CD14-positive monocyte (primary cell): ENCODE measurements around the gene RIMBP2. TPM values are rescaled to one million over a fixed set of nuclear protein-coding genes. Genes with fewer than 3 reads are reported as not detected.

Experiments used
- DNase-seq, 3 donors: peaks; one replicate each; pipeline ENCODE4 v3.0.0-alpha.2; 2011 to 2022
- H2AFZ ChIP-seq: 2 replicates; pipeline ENCODE4 v1.6.0; 2012; ENCODE audit warnings: mild to moderate bottlenecking, low read depth, low read length, inconsistent platforms; ENCODE audit not compliant: insufficient read depth, poor library complexity, severe bottlenecking
- H3K27ac ChIP-seq, 2 donors: 1 replicate in 1 of 2; 2 replicates in 1 of 2; pipeline ENCODE4 v1.5.1; 2012 to 2013; ENCODE audit warnings: low read length in 2 of 2, control low read depth in 1 of 2, inconsistent platforms in 1 of 2, low read depth in 1 of 2, mild to moderate bottlenecking in 1 of 2
- H3K27me3 ChIP-seq, 2 donors: one replicate each; pipeline versions ENCODE4 v1.6.0 to v1.6.1; 2011 to 2013; ENCODE audit warnings: low read length in 2 of 2; ENCODE audit not compliant: control insufficient read depth in 2 of 2, insufficient read depth in 2 of 2
- H3K36me3 ChIP-seq, 2 donors: replicated peaks in 1 of 2; 1 replicate in 1 of 2; 2 replicates in 1 of 2; pipeline versions ENCODE4 v1.5.1 to v1.6.1; 2012 to 2013; ENCODE audit warnings: low read length in 2 of 2, control low read depth in 1 of 2, inconsistent platforms in 1 of 2, mild to moderate bottlenecking in 1 of 2; ENCODE audit not compliant: insufficient read depth in 2 of 2, control insufficient read depth in 1 of 2
- H3K4me1 ChIP-seq, 2 donors: 1 replicate in 1 of 2; 2 replicates in 1 of 2; pipeline versions ENCODE4 v1.5.1 to v1.6.1; 2012 to 2013; ENCODE audit warnings: low read length in 2 of 2, control low read depth in 1 of 2, inconsistent platforms in 1 of 2, mild to moderate bottlenecking in 1 of 2, moderate library complexity in 1 of 2; ENCODE audit not compliant: insufficient read depth in 2 of 2, control insufficient read depth in 1 of 2
- H3K4me2 ChIP-seq: replicated peaks from 2 replicates; pipeline ENCODE3; 2012; ENCODE audit warnings: low read length, moderate library complexity, mild to moderate bottlenecking; ENCODE audit not compliant: poor library complexity, severe bottlenecking; ENCODE audit errors: extremely low read depth
- H3K4me3 ChIP-seq, 3 experiments: fragments of 200-600 bp in 1 of 3; sonication (generic) in 1 of 3; replicated peaks in 1 of 3; 1 replicate in 2 of 3; 2 replicates in 1 of 3; pipeline ENCODE4 v1.5.1; 2011 to 2013; ENCODE audit warnings: low read length in 3 of 3, mild to moderate bottlenecking in 3 of 3, control low read depth in 2 of 3, low read depth in 2 of 3, inconsistent platforms in 1 of 3, moderate library complexity in 1 of 3
- H3K79me2 ChIP-seq: 2 replicates; pipeline ENCODE4 v1.6.0; 2012; ENCODE audit warnings: mild to moderate bottlenecking, control low read depth, inconsistent platforms, low read length, moderate library complexity; ENCODE audit not compliant: insufficient read depth
- H3K9ac ChIP-seq: 2 replicates; pipeline ENCODE4 v1.6.0; 2017; ENCODE audit warnings: low read length, mild to moderate bottlenecking; ENCODE audit not compliant: insufficient read depth, poor library complexity, severe bottlenecking
- H3K9me3 ChIP-seq, 2 donors: replicated peaks in 1 of 2; 1 replicate in 1 of 2; 2 replicates in 1 of 2; pipeline versions ENCODE4 v1.5.1 to v1.6.1; 2012 to 2013; ENCODE audit warnings: low read length in 2 of 2, control low read depth in 1 of 2; ENCODE audit not compliant: control insufficient read depth in 1 of 2, insufficient read depth in 1 of 2
- H4K20me1 ChIP-seq: 2 replicates; pipeline ENCODE4 v1.6.0; 2012; ENCODE audit warnings: mild to moderate bottlenecking, low read length, control low read depth, moderate library complexity; ENCODE audit not compliant: insufficient read depth
- H3K27ac Mint-ChIP-seq, 7 donors: one replicate each; pipeline ENCODE4 v1.8.0; 2020; ENCODE audit warnings: mild to moderate bottlenecking in 7 of 7, mixed read lengths in 7 of 7, moderate library complexity in 6 of 7, inconsistent platforms in 2 of 7
- H3K27me3 Mint-ChIP-seq, 3 donors: one replicate each; pipeline ENCODE4 v1.8.0; 2021 to 2022; ENCODE audit warnings: low read depth in 3 of 3, mild to moderate bottlenecking in 3 of 3, mixed read lengths in 3 of 3, moderate library complexity in 3 of 3, inconsistent platforms in 1 of 3
- H3K36me3 Mint-ChIP-seq, 2 donors: one replicate each; pipeline ENCODE4 v1.8.0; 2020; ENCODE audit warnings: mixed read lengths in 2 of 2, inconsistent platforms in 1 of 2, mild to moderate bottlenecking in 1 of 2
- H3K4me1 Mint-ChIP-seq: one replicate; pipeline ENCODE4 v1.8.0; 2020; ENCODE audit warnings: mild to moderate bottlenecking, mixed read lengths
- H3K4me3 Mint-ChIP-seq, 2 donors: one replicate each; pipeline ENCODE4 v1.8.0; 2020; ENCODE audit warnings: mild to moderate bottlenecking in 2 of 2, mixed read lengths in 2 of 2, moderate library complexity in 1 of 2
- H3K9me3 Mint-ChIP-seq, 7 donors: one replicate each; pipeline ENCODE4 v1.8.0; 2020 to 2022; ENCODE audit warnings: mixed read lengths in 7 of 7, mild to moderate bottlenecking in 6 of 7, moderate library complexity in 6 of 7, inconsistent platforms in 2 of 7
- WGBS: methylation state at CpG from one replicate; pipeline ENCODE4 v1.1.5; 2013; ENCODE audit warnings: missing lambda C conversion rate; ENCODE audit not compliant: insufficient coverage; 5-methylcytosine and 5-hydroxymethylcytosine counted together
- intact Hi-C, 2 donors: fragments of 100-400 bp; cut with micrococcal nuclease; formaldehyde crosslinking; loops; one replicate each; pipeline versions ENCODE4 v1.15.0 to v1.15.1; 2023
- polyA plus RNA-seq, 3 donors: library from polyadenylated mRNA; depleted of rRNA in 1 of 3; unstranded in 2 of 3; stranded (reverse) in 1 of 3; fragments of 300-500 nt in 2 of 3; fragments of >200 nt in 1 of 3; fragmentation: Illumina TruSeq in 2 of 3; gene quantifications; 1 replicate in 2 of 3; 2 replicates in 1 of 3; pipeline ENCODE4 v1.2.3, GENCODE V29; 2012 to 2021
- TF ChIP-seq, protein P1 (sequence below): fragments of 200-600 bp; IDR thresholded peaks from one replicate; pipeline ENCODE4 v1.8.0; 2022; ENCODE audit warnings: antibody characterized with exemption, mild to moderate bottlenecking

The RIMBP2 gene
- polyA plus RNA-seq, 3 donors: not detected

DNA sequence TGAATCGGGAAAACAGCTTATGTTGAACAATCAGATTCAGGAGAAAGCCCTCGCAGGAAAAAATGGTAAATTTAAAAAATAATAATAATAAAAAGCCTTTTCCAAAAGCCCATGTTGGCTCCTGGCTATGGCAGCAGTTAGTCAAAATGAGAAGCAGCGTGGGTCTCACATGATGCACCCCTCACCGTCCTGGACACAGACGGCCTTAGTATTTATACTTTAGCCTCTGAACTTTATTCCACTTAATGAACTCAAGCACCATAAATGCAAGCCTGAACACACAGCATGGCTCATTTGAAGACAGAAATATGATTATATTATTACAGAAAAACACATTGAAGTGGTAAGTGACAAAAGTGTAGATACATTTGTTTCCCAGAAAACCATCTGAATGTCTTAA, 160.9 kb downstream of the RIMBP2 start:
- DNase-seq: no peak
- Histone ChIP-seq H3K27me3 (no peaks in the 10 kb centered on the region), H3K4me1 (no peaks in the 10 kb centered on the region), H3K4me3 (no peak overlapping the region), H3K9ac (no peak overlapping the region), H2AFZ (no peak overlapping the region), H3K9me3 (peaks cover 3 to 10% of the 10 kb centered on the region in 2 donors), H4K20me1 (no peaks in the 10 kb centered on the region), H3K27ac (no peak overlapping the region), H3K79me2 (no peaks in the 10 kb centered on the region), H3K4me2 (no peak overlapping the region), H3K36me3 (no peaks in the 10 kb centered on the region)
- no peaks in the 10 kb centered on the region for H3K4me1 Mint-ChIP-seq
- TF ChIP-seq, protein P1, sequence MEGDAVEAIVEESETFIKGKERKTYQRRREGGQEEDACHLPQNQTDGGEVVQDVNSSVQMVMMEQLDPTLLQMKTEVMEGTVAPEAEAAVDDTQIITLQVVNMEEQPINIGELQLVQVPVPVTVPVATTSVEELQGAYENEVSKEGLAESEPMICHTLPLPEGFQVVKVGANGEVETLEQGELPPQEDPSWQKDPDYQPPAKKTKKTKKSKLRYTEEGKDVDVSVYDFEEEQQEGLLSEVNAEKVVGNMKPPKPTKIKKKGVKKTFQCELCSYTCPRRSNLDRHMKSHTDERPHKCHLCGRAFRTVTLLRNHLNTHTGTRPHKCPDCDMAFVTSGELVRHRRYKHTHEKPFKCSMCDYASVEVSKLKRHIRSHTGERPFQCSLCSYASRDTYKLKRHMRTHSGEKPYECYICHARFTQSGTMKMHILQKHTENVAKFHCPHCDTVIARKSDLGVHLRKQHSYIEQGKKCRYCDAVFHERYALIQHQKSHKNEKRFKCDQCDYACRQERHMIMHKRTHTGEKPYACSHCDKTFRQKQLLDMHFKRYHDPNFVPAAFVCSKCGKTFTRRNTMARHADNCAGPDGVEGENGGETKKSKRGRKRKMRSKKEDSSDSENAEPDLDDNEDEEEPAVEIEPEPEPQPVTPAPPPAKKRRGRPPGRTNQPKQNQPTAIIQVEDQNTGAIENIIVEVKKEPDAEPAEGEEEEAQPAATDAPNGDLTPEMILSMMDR: no peak
- 80% methylated on average over 1 of the region's 5 CpGs for WGBS
- peaks cover 0 to 7% (median 3%) of the 10 kb centered on the region in 7 donors for H3K9me3 Mint-ChIP-seq
- H3K27ac Mint-ChIP-seq: no peak overlapping the region
- peaks cover 3 to 4% (median 4%) of the 10 kb centered on the region in 3 donors for H3K27me3 Mint-ChIP-seq
- no peaks in the 10 kb centered on the region for H3K36me3 Mint-ChIP-seq
- no peak overlapping the region for H3K4me3 Mint-ChIP-seq
- intact Hi-C loops: no loop called here

DNA sequence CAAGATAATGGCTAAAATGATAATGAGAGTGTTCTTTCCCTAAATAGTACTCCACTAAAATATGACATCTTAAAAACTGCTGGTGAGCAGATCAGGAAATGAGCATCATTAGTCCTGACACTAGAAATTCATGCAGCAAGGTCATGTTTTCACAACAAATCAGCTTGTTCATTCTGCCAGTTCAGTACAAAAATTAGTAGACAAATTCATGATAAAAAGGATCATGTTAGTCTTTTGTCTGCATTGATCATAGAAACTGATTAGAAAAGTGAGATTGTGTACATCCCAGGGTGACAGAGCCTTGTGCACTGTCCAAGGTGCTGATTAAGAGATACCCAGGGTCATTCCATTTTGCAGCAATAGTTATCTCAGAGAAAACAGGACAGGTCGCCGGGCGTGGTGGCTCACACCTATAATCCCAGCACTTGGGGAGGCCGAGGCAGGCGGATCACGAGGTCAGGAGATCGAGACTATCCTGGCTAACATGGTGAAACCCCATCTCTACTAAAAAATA, 163.6 kb downstream of the RIMBP2 start:
- no CpG with 5 or more reads among the region's 7 CpGs for WGBS
- no peak overlapping the region for H2AFZ ChIP-seq
- H3K79me2 ChIP-seq: no peaks in the 10 kb centered on the region
- peaks cover 3 to 10% of the 10 kb centered on the region in 2 donors for H3K9me3 ChIP-seq
- H3K9me3 Mint-ChIP-seq: peaks cover 0 to 7% (median 5%) of the 10 kb centered on the region in 7 donors
- H3K27ac Mint-ChIP-seq: no peak overlapping the region
- intact Hi-C loops: no loop called here
- H3K4me3 Mint-ChIP-seq: no peak overlapping the region
- no peaks in the 10 kb centered on the region for H4K20me1 ChIP-seq
- no peak overlapping the region for H3K4me3 ChIP-seq
- no peak for DNase-seq
- H3K36me3 ChIP-seq: no peaks in the 10 kb centered on the region
- no peaks in the 10 kb centered on the region for H3K27me3 ChIP-seq
- no peak overlapping the region for H3K4me2 ChIP-seq
- peaks cover 0 to 4% (median 2%) of the 10 kb centered on the region in 3 donors for H3K27me3 Mint-ChIP-seq
- TF ChIP-seq, protein P1: no peak
- H3K27ac ChIP-seq: no peak overlapping the region
- H3K4me1 ChIP-seq: no peaks in the 10 kb centered on the region
- no peaks in the 10 kb centered on the region for H3K4me1 Mint-ChIP-seq
- no peak overlapping the region for H3K9ac ChIP-seq
- H3K36me3 Mint-ChIP-seq: no peaks in the 10 kb centered on the region
